Tibial artery (tissue), 4 donors: ENCODE measurements around the gene CIDEB.

Experiments
- DNase-seq, 2 donors: peaks; one replicate each; pipeline ENCODE4 v3.0.0-alpha.2; 2019
- H3K27ac ChIP-seq, 2 donors: fragments of 200-600 bp; sonication (generic) in 1 of 2; 1 replicate in 1 of 2; 2 replicates in 1 of 2; pipeline ENCODE4 v1.5.1; 2018 to 2019; ENCODE audit warnings: mild to moderate bottlenecking in 1 of 2
- H3K27me3 ChIP-seq, 2 donors: fragments of 200-600 bp; sonication (generic) in 1 of 2; one replicate each; pipeline versions ENCODE4 v1.5.1 to v1.6.0; 2016 to 2019
- H3K36me3 ChIP-seq, 3 donors: fragments of 200-600 bp; sonication (generic) in 2 of 3; one replicate each; pipeline ENCODE4 v1.5.1; 2016 to 2019; ENCODE audit warnings: mild to moderate bottlenecking in 2 of 3
- H3K4me1 ChIP-seq, 4 donors: fragments of 200-600 bp; sonication (generic) in 2 of 4; 1 replicate in 3 of 4; 2 replicates in 1 of 4; pipeline ENCODE4 v1.5.1; 2016 to 2019
- H3K4me3 ChIP-seq, 2 donors: fragments of 200-600 bp; sonication (generic) in 1 of 2; 1 replicate in 1 of 2; 2 replicates in 1 of 2; pipeline ENCODE4 v1.5.1; 2018 to 2019; ENCODE audit warnings: mild to moderate bottlenecking in 2 of 2
- H3K9me3 ChIP-seq, 3 donors: fragments of 200-600 bp; sonication (generic) in 1 of 3; one replicate each; pipeline ENCODE4 v1.5.1; 2016 to 2019
- intact Hi-C: fragments of 100-400 bp; cut with DNase I; formaldehyde crosslinking; loops from one replicate; pipeline ENCODE4 v1.15.0; 2023; ENCODE audit warnings: low total_unique reads
- TF ChIP-seq, protein P1 (sequence below), 2 experiments: fragments of 200-600 bp in 1 of 2; fragments of 450-650 bp in 1 of 2; IDR thresholded peaks; one replicate each; pipeline ENCODE4 v1.5.1; 2017 to 2019; ENCODE audit warnings: antibody characterized with exemption in 2 of 2, mild to moderate bottlenecking in 1 of 2, moderate library complexity in 1 of 2

CIDEB gene

DNA sequence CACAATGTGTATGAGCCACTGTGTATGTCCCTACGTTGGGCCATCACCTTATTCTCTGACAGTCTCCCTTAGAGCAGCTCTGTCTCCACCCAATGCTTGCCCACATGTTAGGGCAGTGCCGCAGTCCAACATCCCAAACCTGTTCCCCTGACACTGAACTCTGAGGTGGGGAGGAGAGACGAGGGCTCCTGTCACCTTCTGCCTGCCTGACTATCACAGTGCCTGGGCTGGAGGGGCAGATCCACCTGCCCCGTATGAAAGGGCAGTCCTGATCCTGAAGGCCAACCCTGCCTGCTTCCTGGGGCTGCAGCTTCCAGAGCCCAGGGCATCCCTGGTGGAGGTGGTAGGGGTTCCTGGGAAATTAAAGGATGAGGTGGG is 47.0 kb downstream of the CIDEB start:
- no peak for DNase-seq
- peaks cover 0 to 14% (median 7%) of the 10 kb centered on the region in 3 donors for H3K36me3 ChIP-seq
- H3K27ac ChIP-seq: no peak overlapping the region
- H3K4me1 ChIP-seq: peaks cover 0 to 13% (median 10%) of the 10 kb centered on the region in 4 donors
- no peaks in the 10 kb centered on the region for H3K9me3 ChIP-seq
- H3K27me3 ChIP-seq: no peaks in the 10 kb centered on the region
- intact Hi-C loops: no loop called here
- no peak overlapping the region for H3K4me3 ChIP-seq
- TF ChIP-seq, protein P1, sequence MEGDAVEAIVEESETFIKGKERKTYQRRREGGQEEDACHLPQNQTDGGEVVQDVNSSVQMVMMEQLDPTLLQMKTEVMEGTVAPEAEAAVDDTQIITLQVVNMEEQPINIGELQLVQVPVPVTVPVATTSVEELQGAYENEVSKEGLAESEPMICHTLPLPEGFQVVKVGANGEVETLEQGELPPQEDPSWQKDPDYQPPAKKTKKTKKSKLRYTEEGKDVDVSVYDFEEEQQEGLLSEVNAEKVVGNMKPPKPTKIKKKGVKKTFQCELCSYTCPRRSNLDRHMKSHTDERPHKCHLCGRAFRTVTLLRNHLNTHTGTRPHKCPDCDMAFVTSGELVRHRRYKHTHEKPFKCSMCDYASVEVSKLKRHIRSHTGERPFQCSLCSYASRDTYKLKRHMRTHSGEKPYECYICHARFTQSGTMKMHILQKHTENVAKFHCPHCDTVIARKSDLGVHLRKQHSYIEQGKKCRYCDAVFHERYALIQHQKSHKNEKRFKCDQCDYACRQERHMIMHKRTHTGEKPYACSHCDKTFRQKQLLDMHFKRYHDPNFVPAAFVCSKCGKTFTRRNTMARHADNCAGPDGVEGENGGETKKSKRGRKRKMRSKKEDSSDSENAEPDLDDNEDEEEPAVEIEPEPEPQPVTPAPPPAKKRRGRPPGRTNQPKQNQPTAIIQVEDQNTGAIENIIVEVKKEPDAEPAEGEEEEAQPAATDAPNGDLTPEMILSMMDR (IDR thresholded peaks at IDR 0.05): no peak

- no peaks in the 10 kb centered on the region for H3K9me3 ChIP-seq
- no peak overlapping the region for H3K27ac ChIP-seq
- H3K36me3 ChIP-seq: peaks cover 0 to 11% (median 2%) of the 10 kb centered on the region in 3 donors
- no peaks in the 10 kb centered on the region for H3K27me3 ChIP-seq
- no peak overlapping the region for H3K4me3 ChIP-seq
- TF ChIP-seq, protein P1 (IDR thresholded peaks at IDR 0.05): no peak
- intact Hi-C loops: no loop called here
- peaks cover 0 to 13% (median 10%) of the 10 kb centered on the region in 4 donors for H3K4me1 ChIP-seq
- DNase-seq: peak in 1 of 2 donors; percentile 50
Measured at GRCh38 chr14:24260026-24260779, 47.6 kb downstream of the CIDEB start.

DNA sequence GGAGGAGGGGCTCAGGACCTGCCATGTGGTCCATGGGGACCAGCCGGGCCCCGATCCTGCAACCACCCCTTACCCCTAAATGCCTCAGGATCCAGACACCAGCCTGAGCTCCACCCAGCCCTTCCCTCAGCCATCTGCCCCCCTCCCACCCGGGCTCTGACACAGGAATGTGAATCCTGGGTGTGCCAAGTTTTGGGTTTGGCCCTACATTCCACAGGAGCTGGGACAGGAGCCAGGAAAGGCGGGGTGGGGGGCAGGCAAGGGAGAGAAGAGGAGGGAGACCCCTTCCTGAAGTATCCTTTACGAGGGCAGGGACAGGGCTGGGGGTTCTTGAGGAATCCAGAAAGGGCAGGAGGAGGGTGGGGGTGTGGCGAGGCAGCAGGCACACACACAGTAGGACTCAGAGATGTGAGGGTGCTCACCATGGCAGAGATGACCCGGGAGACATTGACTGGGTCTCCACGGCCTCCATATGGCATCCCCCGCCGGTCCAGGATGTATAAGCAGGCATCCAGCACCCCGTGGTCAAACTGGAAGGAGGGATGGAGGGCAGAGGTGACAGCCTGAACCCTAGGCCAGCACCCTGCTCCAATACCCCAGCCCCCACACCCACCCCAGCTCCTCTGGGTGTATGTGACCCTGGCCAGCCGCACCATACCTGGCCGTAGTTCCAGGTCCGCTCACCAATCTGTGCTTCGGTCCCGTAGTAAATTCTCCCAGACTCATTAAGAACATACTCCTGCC is 48.3 kb downstream of the CIDEB start:
- peak in 1 of 2 donors; percentile 54 for DNase-seq
- H3K27me3 ChIP-seq: no peaks in the 10 kb centered on the region
- H3K36me3 ChIP-seq: peaks cover 0 to 11% (median 0%) of the 10 kb centered on the region in 3 donors
- H3K9me3 ChIP-seq: no peaks in the 10 kb centered on the region
- H3K4me3 ChIP-seq: no peak overlapping the region
- TF ChIP-seq, protein P1 (IDR thresholded peaks at IDR 0.05): no peak
- H3K4me1 ChIP-seq: peaks cover 0 to 13% (median 10%) of the 10 kb centered on the region in 4 donors
- intact Hi-C loops: no loop called here
- H3K27ac ChIP-seq: no peak overlapping the region

- Histone ChIP-seq H3K4me1 (peaks cover 0 to 13% (median 10%) of the 10 kb centered on the region in 4 donors), H3K9me3 (no peaks in the 10 kb centered on the region), H3K36me3 (peaks cover 0 to 15% (median 0%) of the 10 kb centered on the region in 3 donors), H3K27me3 (no peaks in the 10 kb centered on the region), H3K4me3 (no peak overlapping the region), H3K27ac (no peak overlapping the region)
- peak in 1 of 2 donors; percentile 47 for DNase-seq
- TF ChIP-seq, protein P1 (IDR thresholded peaks at IDR 0.05): no peak
- intact Hi-C loops: no loop called here
Measured at GRCh38 chr14:24258548-24259265, 49.1 kb downstream of the CIDEB start.

DNA sequence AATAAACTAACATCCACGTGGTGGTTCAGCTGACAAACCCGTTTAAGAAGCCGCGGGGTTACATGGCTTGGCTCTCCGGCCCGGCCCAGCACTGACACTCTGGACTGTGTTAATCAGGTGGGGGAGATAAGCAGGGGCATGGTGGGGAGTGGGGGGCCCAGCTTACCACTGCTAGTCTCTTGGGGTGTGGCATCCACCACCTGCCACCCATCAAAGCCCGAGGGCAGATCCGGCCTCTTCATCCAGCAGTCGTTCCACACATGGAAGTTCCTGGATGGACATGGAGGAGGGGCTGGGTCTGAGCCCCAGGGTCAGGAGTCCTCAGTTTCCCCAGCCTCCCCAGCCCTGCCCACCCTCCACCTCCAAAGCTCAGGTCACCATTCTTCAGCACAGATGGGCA is 49.7 kb downstream of the CIDEB start:
- intact Hi-C loops: no loop called here
- Histone ChIP-seq H3K4me1 (peaks cover 0 to 13% (median 10%) of the 10 kb centered on the region in 4 donors), H3K9me3 (no peaks in the 10 kb centered on the region), H3K27me3 (no peaks in the 10 kb centered on the region), H3K27ac (no peak overlapping the region), H3K4me3 (no peak overlapping the region), H3K36me3 (peaks cover 0 to 18% (median 0%) of the 10 kb centered on the region in 3 donors)
- TF ChIP-seq, protein P1 (IDR thresholded peaks at IDR 0.05): no peak
- DNase-seq: peak in 1 of 2 donors; percentile 45
